ENCODE measurements around the gene TFDP1.

The TFDP1 gene

DNA sequence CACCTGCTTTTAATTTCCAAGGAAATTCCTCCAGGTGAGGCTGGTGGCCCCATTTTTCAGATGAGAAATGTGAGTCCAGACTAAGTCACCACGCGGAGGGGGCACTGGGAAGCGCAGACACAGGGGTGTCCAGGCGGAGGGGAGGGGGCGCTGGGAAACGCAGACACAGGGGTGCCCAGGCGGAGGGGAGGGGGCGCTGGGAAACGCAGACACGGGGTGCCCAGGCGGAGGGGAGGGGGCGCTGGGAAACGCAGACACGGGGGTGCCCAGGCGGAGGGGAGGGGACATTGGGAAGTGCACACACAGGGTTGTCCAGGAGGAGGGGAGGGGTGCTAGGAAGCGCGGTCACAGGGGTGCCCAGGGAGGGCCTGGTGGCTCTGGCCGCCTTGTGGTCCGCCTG, 86.0 kb downstream of the TFDP1 start:
- no peak overlapping the region for H3K4me3 ChIP-seq (ENCODE audit: low read depth in 1 of 2, low read length in 2 of 2)
- no peak for DNase-seq
- peaks cover 22% of the 10 kb centered on the region for H4K20me1 ChIP-seq (ENCODE audit: insufficient read depth, low read length)
- no peak overlapping the region for H3K4me2 ChIP-seq (ENCODE audit: insufficient read depth, low read length)
- TF ChIP-seq EZH2 (IDR thresholded peaks at IDR 0.05; ENCODE audit: borderline replicate concordance, low read depth, low read length, severe bottlenecking), result no peak
- TF ChIP-seq, protein P1, sequence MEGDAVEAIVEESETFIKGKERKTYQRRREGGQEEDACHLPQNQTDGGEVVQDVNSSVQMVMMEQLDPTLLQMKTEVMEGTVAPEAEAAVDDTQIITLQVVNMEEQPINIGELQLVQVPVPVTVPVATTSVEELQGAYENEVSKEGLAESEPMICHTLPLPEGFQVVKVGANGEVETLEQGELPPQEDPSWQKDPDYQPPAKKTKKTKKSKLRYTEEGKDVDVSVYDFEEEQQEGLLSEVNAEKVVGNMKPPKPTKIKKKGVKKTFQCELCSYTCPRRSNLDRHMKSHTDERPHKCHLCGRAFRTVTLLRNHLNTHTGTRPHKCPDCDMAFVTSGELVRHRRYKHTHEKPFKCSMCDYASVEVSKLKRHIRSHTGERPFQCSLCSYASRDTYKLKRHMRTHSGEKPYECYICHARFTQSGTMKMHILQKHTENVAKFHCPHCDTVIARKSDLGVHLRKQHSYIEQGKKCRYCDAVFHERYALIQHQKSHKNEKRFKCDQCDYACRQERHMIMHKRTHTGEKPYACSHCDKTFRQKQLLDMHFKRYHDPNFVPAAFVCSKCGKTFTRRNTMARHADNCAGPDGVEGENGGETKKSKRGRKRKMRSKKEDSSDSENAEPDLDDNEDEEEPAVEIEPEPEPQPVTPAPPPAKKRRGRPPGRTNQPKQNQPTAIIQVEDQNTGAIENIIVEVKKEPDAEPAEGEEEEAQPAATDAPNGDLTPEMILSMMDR (IDR thresholded peaks at IDR 0.05; ENCODE audit: borderline replicate concordance, extremely low read depth, low read length, poor library complexity, severe bottlenecking), result no peak
- H2AFZ ChIP-seq (ENCODE audit: low read depth, low read length), result no peak overlapping the region
- no peaks in the 10 kb centered on the region for H3K36me3 ChIP-seq (ENCODE audit: insufficient read depth, low read length)
- H3K79me2 ChIP-seq (ENCODE audit: insufficient read depth, low read length), result no peaks in the 10 kb centered on the region
- H3K27me3 ChIP-seq (ENCODE audit: insufficient read depth, low read length, poor library complexity), result no peaks in the 10 kb centered on the region
- no peaks in the 10 kb centered on the region for H3K9me3 ChIP-seq (ENCODE audit: insufficient read depth, low read length, severe bottlenecking)
- no peaks in the 10 kb centered on the region; the same call in 1 of the 2 replicates for H3K4me1 ChIP-seq (ENCODE audit: insufficient read depth, low read length)
- no peak overlapping the region for H3K27ac ChIP-seq (ENCODE audit: low read length)
- no peak for ATAC-seq (ENCODE audit: insufficient read depth, low read depth)
- no peak overlapping the region for H3K9ac ChIP-seq (ENCODE audit: low read depth, low read length)

DNA sequence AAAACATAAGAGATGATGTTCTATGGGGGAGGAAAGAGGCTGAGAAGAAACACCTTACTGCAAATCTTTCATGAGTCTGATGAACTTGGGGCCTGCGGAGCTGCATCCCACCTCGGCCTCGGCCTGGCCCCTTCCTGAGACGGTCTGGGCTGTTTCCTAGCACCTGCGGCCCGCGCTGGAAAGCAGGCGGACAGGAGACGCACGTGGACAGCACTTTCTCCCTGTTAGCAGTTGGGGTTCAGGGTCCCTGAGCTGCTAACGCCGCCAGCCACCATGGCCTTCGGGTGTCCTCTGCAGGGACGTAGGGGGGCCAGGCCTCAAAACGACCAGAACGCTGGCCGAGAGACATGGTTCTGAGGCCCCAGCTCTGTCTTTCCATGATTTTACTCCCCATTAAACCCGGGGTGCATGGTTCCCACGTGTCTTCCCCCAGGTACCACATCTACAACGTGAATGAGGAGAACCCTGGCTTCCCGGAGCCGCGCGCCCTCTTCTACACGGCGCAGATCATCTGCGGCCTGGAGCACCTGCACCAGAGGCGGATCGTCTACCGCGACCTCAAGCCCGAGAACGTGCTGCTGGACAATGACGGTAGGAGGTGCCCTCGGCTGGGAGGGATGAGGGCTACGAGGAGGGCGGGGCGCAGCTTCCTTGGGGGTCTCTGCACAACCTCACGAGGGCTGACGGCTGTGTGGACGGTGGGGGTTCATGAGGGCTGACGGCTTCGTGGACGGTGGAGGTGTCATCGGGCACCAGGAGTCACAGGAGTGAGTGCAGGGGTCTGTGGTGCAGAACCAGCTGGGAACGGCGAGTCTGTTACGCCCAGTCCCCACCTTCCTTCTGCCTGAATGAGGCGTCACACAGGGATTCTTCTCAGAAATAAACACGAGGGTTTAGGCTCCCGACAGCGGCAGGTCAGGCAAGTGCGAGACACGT, 86.8 kb downstream of the TFDP1 start:
- H3K9me3 ChIP-seq (ENCODE audit: insufficient read depth, low read length, severe bottlenecking), result no peaks in the 10 kb centered on the region
- H3K4me3 ChIP-seq (ENCODE audit: low read depth in 1 of 2, low read length in 2 of 2), result no peak overlapping the region
- no peak overlapping the region for H2AFZ ChIP-seq (ENCODE audit: low read depth, low read length)
- no peak overlapping the region for H3K4me2 ChIP-seq (ENCODE audit: insufficient read depth, low read length)
- TF ChIP-seq, protein P1 (IDR thresholded peaks at IDR 0.05; ENCODE audit: borderline replicate concordance, extremely low read depth, low read length, poor library complexity, severe bottlenecking), result no peak
- no peak for TF ChIP-seq EZH2 (IDR thresholded peaks at IDR 0.05; ENCODE audit: borderline replicate concordance, low read depth, low read length, severe bottlenecking)
- H3K36me3 ChIP-seq (ENCODE audit: insufficient read depth, low read length), result no peaks in the 10 kb centered on the region
- DNase-seq, result no peak
- H4K20me1 ChIP-seq (ENCODE audit: insufficient read depth, low read length), result peaks cover 14% of the 10 kb centered on the region
- H3K27ac ChIP-seq (ENCODE audit: low read length), result no peak overlapping the region
- no peaks in the 10 kb centered on the region for H3K79me2 ChIP-seq (ENCODE audit: insufficient read depth, low read length)
- no peaks in the 10 kb centered on the region; the same call in 1 of the 2 replicates for H3K4me1 ChIP-seq (ENCODE audit: insufficient read depth, low read length)
- ATAC-seq (ENCODE audit: insufficient read depth, low read depth), result no peak
- no peak overlapping the region for H3K9ac ChIP-seq (ENCODE audit: low read depth, low read length)
- H3K27me3 ChIP-seq (ENCODE audit: insufficient read depth, low read length, poor library complexity), result no peaks in the 10 kb centered on the region

DNA sequence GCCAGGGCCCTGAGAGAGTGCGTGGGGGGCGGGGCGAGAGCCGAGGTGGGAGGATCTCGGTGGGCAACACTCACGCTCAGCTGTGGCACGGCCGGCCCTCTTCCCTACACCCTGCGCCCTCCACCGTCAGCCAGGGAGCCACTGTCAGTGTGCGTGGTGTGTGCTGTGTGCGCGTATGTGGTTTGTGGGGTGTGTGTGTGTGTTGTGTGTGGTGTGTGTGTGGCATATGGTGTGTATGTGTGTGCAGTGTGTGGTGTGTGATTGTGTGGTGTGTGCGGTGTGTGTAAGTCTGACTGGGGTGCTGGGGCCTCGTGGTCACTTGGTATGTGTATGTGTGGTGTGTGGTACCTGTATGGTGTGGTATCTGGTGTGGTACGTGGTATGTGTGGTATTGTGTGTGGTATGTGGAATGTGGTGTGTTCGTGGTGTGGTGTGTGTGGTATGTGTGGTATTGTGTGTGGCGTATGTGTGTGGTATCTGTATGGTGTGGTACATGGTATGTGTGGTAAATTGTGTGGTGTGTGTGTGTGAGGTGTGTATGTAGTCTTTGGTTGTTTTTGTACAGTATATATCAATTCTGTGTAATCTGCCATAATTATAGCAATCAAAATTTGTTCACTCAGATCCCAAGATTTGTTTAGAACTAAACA, 87.6 kb downstream of the TFDP1 start:
- Histone ChIP-seq H3K27ac (ENCODE audit: low read length) (no peak overlapping the region), H3K9me3 (ENCODE audit: insufficient read depth, low read length, severe bottlenecking) (no peaks in the 10 kb centered on the region), H3K4me3 (ENCODE audit: low read depth in 1 of 2, low read length in 2 of 2) (no peak overlapping the region), H2AFZ (ENCODE audit: low read depth, low read length) (no peak overlapping the region), H3K36me3 (ENCODE audit: insufficient read depth, low read length) (no peaks in the 10 kb centered on the region), H3K4me2 (ENCODE audit: insufficient read depth, low read length) (no peak overlapping the region), H3K4me1 (ENCODE audit: insufficient read depth, low read length) (no peaks in the 10 kb centered on the region; the same call in 1 of the 2 replicates), H3K79me2 (ENCODE audit: insufficient read depth, low read length) (no peaks in the 10 kb centered on the region), H3K9ac (ENCODE audit: low read depth, low read length) (no peak overlapping the region), H3K27me3 (ENCODE audit: insufficient read depth, low read length, poor library complexity) (no peaks in the 10 kb centered on the region), H4K20me1 (ENCODE audit: insufficient read depth, low read length) (peaks cover 9% of the 10 kb centered on the region)
- ATAC-seq (ENCODE audit: insufficient read depth, low read depth) (no peak), DNase-seq (no peak)
- TF ChIP-seq, protein P1 (IDR thresholded peaks at IDR 0.05; ENCODE audit: borderline replicate concordance, extremely low read depth, low read length, poor library complexity, severe bottlenecking), result no peak
- TF ChIP-seq EZH2 (IDR thresholded peaks at IDR 0.05; ENCODE audit: borderline replicate concordance, low read depth, low read length, severe bottlenecking), result no peak
